ENCODE data around the gene KLHL20.
"Not testable (repeated sequence)": the region's sequence is repeated elsewhere in the genome, so short reads cannot be mapped to it uniquely, and the experiment has no call there.

DNA sequence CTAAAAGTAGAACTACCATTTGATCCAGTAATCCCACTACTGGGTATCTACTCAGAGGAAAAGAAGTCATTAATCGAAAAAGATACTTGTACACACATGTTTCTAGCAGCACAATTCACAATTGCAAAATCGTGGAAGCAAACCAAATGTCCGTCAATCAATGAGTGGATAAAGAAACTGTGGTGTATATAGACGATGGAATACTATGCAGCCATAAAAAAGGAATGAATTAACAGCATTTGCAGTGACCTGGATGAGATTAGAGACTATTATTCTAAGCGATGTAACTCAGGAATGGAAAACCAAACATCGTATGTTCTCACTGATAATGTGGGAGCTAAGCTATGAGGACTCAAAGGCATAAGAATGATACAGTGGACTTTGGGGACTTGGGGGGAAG lies 49.5 kb downstream of the KLHL20 start:
- TF ChIP-seq, protein P1, sequence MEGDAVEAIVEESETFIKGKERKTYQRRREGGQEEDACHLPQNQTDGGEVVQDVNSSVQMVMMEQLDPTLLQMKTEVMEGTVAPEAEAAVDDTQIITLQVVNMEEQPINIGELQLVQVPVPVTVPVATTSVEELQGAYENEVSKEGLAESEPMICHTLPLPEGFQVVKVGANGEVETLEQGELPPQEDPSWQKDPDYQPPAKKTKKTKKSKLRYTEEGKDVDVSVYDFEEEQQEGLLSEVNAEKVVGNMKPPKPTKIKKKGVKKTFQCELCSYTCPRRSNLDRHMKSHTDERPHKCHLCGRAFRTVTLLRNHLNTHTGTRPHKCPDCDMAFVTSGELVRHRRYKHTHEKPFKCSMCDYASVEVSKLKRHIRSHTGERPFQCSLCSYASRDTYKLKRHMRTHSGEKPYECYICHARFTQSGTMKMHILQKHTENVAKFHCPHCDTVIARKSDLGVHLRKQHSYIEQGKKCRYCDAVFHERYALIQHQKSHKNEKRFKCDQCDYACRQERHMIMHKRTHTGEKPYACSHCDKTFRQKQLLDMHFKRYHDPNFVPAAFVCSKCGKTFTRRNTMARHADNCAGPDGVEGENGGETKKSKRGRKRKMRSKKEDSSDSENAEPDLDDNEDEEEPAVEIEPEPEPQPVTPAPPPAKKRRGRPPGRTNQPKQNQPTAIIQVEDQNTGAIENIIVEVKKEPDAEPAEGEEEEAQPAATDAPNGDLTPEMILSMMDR (IDR thresholded peaks at IDR 0.05; ENCODE audit: low read depth, low read length, poor library complexity, severe bottlenecking) = not testable (repeated sequence)
- TF ChIP-seq EZH2phosphoT487 (IDR thresholded peaks at IDR 0.05; ENCODE audit: borderline replicate concordance, low read length) = not testable (repeated sequence)
